Measurements from ENCODE around the gene SRCAP. TPM values are rescaled to one million over a fixed set of nuclear protein-coding genes. Genes with fewer than 3 reads are reported as not detected.

Gene SRCAP
- total RNA-seq, 1 experiment from 2014 or later, result 60.7 TPM

DNA sequence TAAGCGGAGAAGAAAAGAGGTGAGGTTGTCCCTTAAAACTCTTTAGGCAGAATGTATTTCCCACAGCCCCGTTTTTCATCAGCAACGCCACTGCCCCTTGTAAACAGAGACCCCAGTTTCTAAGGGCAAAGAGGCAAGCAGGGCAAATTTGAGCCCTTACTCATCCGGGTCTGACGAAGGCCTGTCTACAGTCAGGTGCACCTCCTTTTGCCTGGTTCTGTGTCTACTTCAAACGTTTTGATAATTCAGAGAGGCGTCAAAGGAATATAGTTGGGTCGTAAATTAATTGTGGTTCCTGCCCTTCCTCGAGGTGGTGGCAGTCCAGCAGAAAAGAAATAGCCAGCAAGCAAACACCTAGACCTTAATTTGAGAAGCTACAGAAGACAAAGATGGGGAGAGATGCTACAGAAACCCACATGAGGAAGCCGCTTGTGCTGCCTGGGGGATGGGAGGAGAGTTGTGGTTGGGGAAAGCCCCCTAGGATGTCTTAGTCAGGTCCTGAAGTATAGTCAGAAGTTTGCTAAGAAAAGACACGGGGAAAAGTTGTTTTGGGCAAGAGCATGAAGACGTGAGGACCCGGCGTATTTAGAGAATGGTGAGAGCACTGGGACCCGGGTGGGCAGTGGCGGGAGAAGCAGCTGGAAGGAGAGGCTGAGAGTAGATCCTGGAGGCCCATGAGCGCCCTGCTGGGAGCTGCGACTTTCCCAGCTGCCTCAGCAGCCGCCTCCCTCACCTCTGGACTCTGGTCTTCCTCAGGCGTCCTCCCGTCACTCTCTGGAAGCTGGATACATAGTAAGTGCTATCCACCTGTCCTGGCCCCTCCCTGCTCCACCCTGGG, 38.3 kb upstream of the SRCAP start:
- intact Hi-C loops (cut with micrococcal nuclease), result no loop called here
- H3K27ac Mint-ChIP-seq (ENCODE audit: low read depth, unreplicated experiment), result peak overlapping the region; percentile 91
- peak overlapping the region; percentile 93 for H3K4me3 Mint-ChIP-seq (ENCODE audit: unreplicated experiment)
- TF ChIP-seq, protein P1, sequence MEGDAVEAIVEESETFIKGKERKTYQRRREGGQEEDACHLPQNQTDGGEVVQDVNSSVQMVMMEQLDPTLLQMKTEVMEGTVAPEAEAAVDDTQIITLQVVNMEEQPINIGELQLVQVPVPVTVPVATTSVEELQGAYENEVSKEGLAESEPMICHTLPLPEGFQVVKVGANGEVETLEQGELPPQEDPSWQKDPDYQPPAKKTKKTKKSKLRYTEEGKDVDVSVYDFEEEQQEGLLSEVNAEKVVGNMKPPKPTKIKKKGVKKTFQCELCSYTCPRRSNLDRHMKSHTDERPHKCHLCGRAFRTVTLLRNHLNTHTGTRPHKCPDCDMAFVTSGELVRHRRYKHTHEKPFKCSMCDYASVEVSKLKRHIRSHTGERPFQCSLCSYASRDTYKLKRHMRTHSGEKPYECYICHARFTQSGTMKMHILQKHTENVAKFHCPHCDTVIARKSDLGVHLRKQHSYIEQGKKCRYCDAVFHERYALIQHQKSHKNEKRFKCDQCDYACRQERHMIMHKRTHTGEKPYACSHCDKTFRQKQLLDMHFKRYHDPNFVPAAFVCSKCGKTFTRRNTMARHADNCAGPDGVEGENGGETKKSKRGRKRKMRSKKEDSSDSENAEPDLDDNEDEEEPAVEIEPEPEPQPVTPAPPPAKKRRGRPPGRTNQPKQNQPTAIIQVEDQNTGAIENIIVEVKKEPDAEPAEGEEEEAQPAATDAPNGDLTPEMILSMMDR (IDR thresholded peaks at IDR 0.05; ENCODE audit: unreplicated experiment), result no peak
- H3K4me1 Mint-ChIP-seq (ENCODE audit: insufficient read depth, unreplicated experiment), result peaks cover 21% of the 10 kb centered on the region
- BruUV-seq (replicated peaks), result TSS peak; percentile 6
- ChIA-PET CTCF (interaction anchor here (0.6 to 1.9 kb wide), 5 partner anchors 13 to 231 kb away, joined by 3 to 6 read pairs (median 4); partner anchors contain the start of gene DCTPP1), POLR2A (interaction anchor here (0.7 to 3.9 kb wide), 7 partner anchors 8 to 230 kb away, joined by 3 to 22 read pairs (median 4); partner anchors contain the start of genes PHKG2, PRR14 and ZNF764)
- no peaks in the 10 kb centered on the region for H3K9me3 Mint-ChIP-seq (ENCODE audit: unreplicated experiment)
- no peaks in the 10 kb centered on the region for H3K27me3 Mint-ChIP-seq (ENCODE audit: insufficient read depth, unreplicated experiment)
- no peak for DNase-seq (ENCODE audit: unreplicated experiment)
- H3K36me3 Mint-ChIP-seq (ENCODE audit: insufficient read depth, unreplicated experiment), result peaks cover 71% of the 10 kb centered on the region

DNA sequence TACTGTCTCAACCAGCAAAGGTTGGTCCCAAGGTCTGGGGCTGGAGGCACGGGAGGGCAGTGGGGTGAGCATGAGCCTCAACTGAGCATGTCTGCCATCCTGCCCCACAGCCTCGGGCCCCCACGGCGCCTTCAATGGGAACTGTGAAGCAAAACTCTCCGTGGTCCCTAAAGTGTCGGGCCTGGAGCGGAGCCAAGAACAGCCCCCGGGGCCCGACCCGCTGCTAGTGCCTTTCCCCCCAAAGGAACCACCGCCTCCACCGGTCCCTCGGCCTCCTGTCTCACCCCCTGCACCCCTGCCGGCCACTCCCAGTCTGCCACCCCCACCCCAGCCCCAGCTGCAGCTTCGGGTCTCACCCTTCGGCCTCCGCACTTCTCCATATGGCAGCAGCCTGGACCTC, 36.5 kb upstream of the SRCAP start:
- Mint-ChIP-seq H3K27ac (ENCODE audit: low read depth, unreplicated experiment) (no peak overlapping the region), H3K9me3 (ENCODE audit: unreplicated experiment) (no peaks in the 10 kb centered on the region), H3K36me3 (ENCODE audit: insufficient read depth, unreplicated experiment) (peaks cover 73% of the 10 kb centered on the region), H3K27me3 (ENCODE audit: insufficient read depth, unreplicated experiment) (no peaks in the 10 kb centered on the region), H3K4me1 (ENCODE audit: insufficient read depth, unreplicated experiment) (peaks cover 16% of the 10 kb centered on the region), H3K4me3 (ENCODE audit: unreplicated experiment) (no peak overlapping the region)
- CTCF ChIA-PET, result no interaction called here
- no peak for DNase-seq (ENCODE audit: unreplicated experiment)
- no TSS peak for BruUV-seq (replicated peaks)
- POLR2A ChIA-PET, result interaction anchor here (0.9 kb wide), 1 partner anchor 35 kb away, joined by 4 read pairs; no protein-coding TSS in a partner anchor
- intact Hi-C loops (cut with micrococcal nuclease), result no loop called here
- TF ChIP-seq, protein P1 (IDR thresholded peaks at IDR 0.05; ENCODE audit: unreplicated experiment), result no peak

GRCh38 chr16:30663038-30663437, 35.9 kb upstream of the SRCAP start:
- Mint-ChIP-seq H3K27me3 (ENCODE audit: insufficient read depth, unreplicated experiment) (no peaks in the 10 kb centered on the region), H3K36me3 (ENCODE audit: insufficient read depth, unreplicated experiment) (peaks cover 78% of the 10 kb centered on the region), H3K27ac (ENCODE audit: low read depth, unreplicated experiment) (no peak overlapping the region), H3K4me3 (ENCODE audit: unreplicated experiment) (no peak overlapping the region), H3K9me3 (ENCODE audit: unreplicated experiment) (no peaks in the 10 kb centered on the region), H3K4me1 (ENCODE audit: insufficient read depth, unreplicated experiment) (peaks cover 15% of the 10 kb centered on the region)
- no peak for DNase-seq (ENCODE audit: unreplicated experiment)
- ChIA-PET CTCF (no interaction called here), POLR2A (no interaction called here)
- no TSS peak for BruUV-seq (replicated peaks)
- TF ChIP-seq, protein P1 (IDR thresholded peaks at IDR 0.05; ENCODE audit: unreplicated experiment), result no peak
- intact Hi-C loops (cut with micrococcal nuclease), result no loop called here

DNA sequence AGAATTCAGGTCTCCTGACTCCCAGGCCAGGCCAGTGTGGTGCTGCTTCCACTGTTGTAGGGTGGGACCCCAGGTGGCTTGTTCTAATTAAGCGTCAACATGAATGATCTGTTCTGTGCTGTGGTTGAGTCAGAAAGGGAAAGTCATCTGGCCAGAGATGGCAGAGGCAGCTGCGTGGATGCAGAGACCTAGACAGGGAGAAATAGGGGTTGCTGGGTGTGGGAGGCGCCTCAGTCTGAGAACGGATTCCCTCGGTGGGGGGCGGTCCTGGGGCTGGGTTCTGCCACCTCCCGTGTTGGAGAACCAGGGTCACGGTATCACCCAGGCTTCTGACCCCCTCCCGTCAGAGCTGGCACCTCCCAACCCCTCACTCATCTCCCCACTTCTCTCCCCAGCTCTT, 35.2 kb upstream of the SRCAP start:
- DNase-seq (ENCODE audit: unreplicated experiment), result no peak
- peaks cover 15% of the 10 kb centered on the region for H3K4me1 Mint-ChIP-seq (ENCODE audit: insufficient read depth, unreplicated experiment)
- no peak overlapping the region for H3K4me3 Mint-ChIP-seq (ENCODE audit: unreplicated experiment)
- no TSS peak for BruUV-seq (replicated peaks)
- H3K9me3 Mint-ChIP-seq (ENCODE audit: unreplicated experiment), result no peaks in the 10 kb centered on the region
- peaks cover 79% of the 10 kb centered on the region for H3K36me3 Mint-ChIP-seq (ENCODE audit: insufficient read depth, unreplicated experiment)
- H3K27ac Mint-ChIP-seq (ENCODE audit: low read depth, unreplicated experiment), result no peak overlapping the region
- POLR2A ChIA-PET, result interaction anchor here (0.5 kb wide), 1 partner anchor 227 kb away, joined by 3 read pairs; no protein-coding TSS in a partner anchor
- CTCF ChIA-PET, result no interaction called here
- H3K27me3 Mint-ChIP-seq (ENCODE audit: insufficient read depth, unreplicated experiment), result no peaks in the 10 kb centered on the region
- intact Hi-C loops (cut with micrococcal nuclease), result no loop called here
- TF ChIP-seq, protein P1 (IDR thresholded peaks at IDR 0.05; ENCODE audit: unreplicated experiment), result no peak
